ENCODE measurements around the gene BANP. TPM values are rescaled to one million over a fixed set of nuclear protein-coding genes. Genes with fewer than 3 reads are reported as not detected.
"Not testable (repeated sequence)": the region's sequence is repeated elsewhere in the genome, so short reads cannot be mapped to it uniquely, and the experiment has no call there.

The BANP gene
- total RNA-seq, 1 experiment from 2014 or later = 13.6 TPM

- DNase-seq (ENCODE audit: low read depth, low spot score) = no peak
- in situ Hi-C loops (cut with HindIII; ENCODE audit: low pct_unique_long_range_greater_than_20kb, low sequenced_read_pairs) = no loop called here
These were observed 169.6 kb downstream of the BANP start for GRCh38 chr16:88120812-88121211.

- in situ Hi-C loops (cut with HindIII; ENCODE audit: low pct_unique_long_range_greater_than_20kb, low sequenced_read_pairs); DNase-seq (ENCODE audit: low read depth, low spot score): not testable (repeated sequence)
These were observed 170.2 kb downstream of the BANP start for GRCh38 chr16:88121391-88121790.

GRCh38 chr16:88121886-88122580, 170.8 kb downstream of the BANP start:
- DNase-seq (ENCODE audit: low read depth, low spot score) = no peak

More at GRCh38 chr16:88121886-88122580, 170.8 kb downstream of the BANP start:
- in situ Hi-C loops (cut with HindIII; ENCODE audit: low pct_unique_long_range_greater_than_20kb, low sequenced_read_pairs) = no loop called here

Small RNAs within 50 kb of the gene (small RNA-seq; reads per million reads assigned to genes)
- 0 reads per million in 2 experiments for gene AC127455.1

Other genes starting within 250 kb of the BANP start
- gene KLHDC4, start 185.4 kb upstream of the BANP start, total RNA-seq (2014; rRNA removed; shearing (Covaris generic)) = 25.3 and 26.4 TPM in 2 replicates
- gene SLC7A5, start 81.9 kb upstream of the BANP start, total RNA-seq (2014; rRNA removed; shearing (Covaris generic)) = 190 and 226 TPM in 2 replicates
- not detected in 2 replicates for gene CA5A, start 14.9 kb upstream of the BANP start, total RNA-seq (2014; rRNA removed; shearing (Covaris generic))